Muscle of leg (tissue), 9 donors: ENCODE results near the gene LGALS7. TPM values are rescaled to one million over a fixed set of nuclear protein-coding genes. Genes with fewer than 3 reads are reported as not detected.

Source experiments
- polyA plus RNA-seq, 8 donors: library from polyadenylated mRNA; unstranded; fragments of 120-200 nt; gene quantifications; one replicate each; pipeline versions ENCODE4 v1.2.1 to v1.2.3, GENCODE V29; 2013; ENCODE audit warnings: inconsistent platforms in 1 of 8, low replicate concordance in 1 of 8; ENCODE audit not compliant: insufficient read length in 8 of 8, insufficient read depth in 1 of 8
- total RNA-seq: library from RNA; stranded (reverse); fragments of 120-200 nt; gene quantifications from one replicate; pipeline ENCODE4 v1.2.4, GENCODE V29; 2013

LGALS7 gene
- total and polyA plus RNA-seq, 9 donors: 0.22 to 1.1 (median 0.84) TPM; not detected in 3

Other genes with a start within 250 kb of the LGALS7 start
- gene MAP4K1, start 155.6 kb downstream of the LGALS7 start, total RNA-seq: 0.89 TPM
- gene MAP4K1, start 155.6 kb downstream of the LGALS7 start, polyA plus RNA-seq: 10 to 100 TPM in 3 of 8 donors, 1 to 10 TPM in 5; 2.8 to 17.8 (median 7.3) TPM
- gene EIF3K, start 154.3 kb downstream of the LGALS7 start, total RNA-seq: 334 TPM
- 100 to 1,000 TPM; 345 to 430 (median 386) TPM for gene EIF3K, start 154.3 kb downstream of the LGALS7 start, polyA plus RNA-seq
- 68.8 TPM for gene ACTN4, start 125.9 kb downstream of the LGALS7 start, total RNA-seq
- 100 to 1,000 TPM; 163 to 281 (median 224) TPM for gene ACTN4, start 125.9 kb downstream of the LGALS7 start, polyA plus RNA-seq
- gene CAPN12, start 29.0 kb downstream of the LGALS7 start, total RNA-seq: 0.62 TPM
- 1 to 10 TPM in 6 of 8 donors, under 1 TPM in 2; 0.23 to 2.1 (median 1.2) TPM for gene CAPN12, start 29.0 kb downstream of the LGALS7 start, polyA plus RNA-seq
- gene LGALS7B, start 15.7 kb upstream of the LGALS7 start, total RNA-seq: 2.3 TPM
- gene LGALS7B, start 15.7 kb upstream of the LGALS7 start, polyA plus RNA-seq: 10 to 100 TPM in 1 of 8 donors, 1 to 10 TPM in 3, under 1 TPM in 3, not detected in 1; 0.45 to 44.5 (median 1.1) TPM
- gene LGALS4, start 39.4 kb upstream of the LGALS7 start, total RNA-seq: 0.89 TPM
- 10 to 100 TPM in 2 of 8 donors, 1 to 10 TPM in 3, under 1 TPM in 3; 0.67 to 45.5 (median 1.5) TPM for gene LGALS4, start 39.4 kb upstream of the LGALS7 start, polyA plus RNA-seq
- gene ECH1, start 58.3 kb upstream of the LGALS7 start, total RNA-seq: 34.1 TPM
- gene ECH1, start 58.3 kb upstream of the LGALS7 start, polyA plus RNA-seq: 100 to 1,000 TPM; 125 to 180 (median 152) TPM
- 195 TPM for gene HNRNPL, start 76.5 kb upstream of the LGALS7 start, total RNA-seq
- gene HNRNPL, start 76.5 kb upstream of the LGALS7 start, polyA plus RNA-seq: 100 to 1,000 TPM; 242 to 355 (median 288) TPM
- gene RINL, start 104.8 kb upstream of the LGALS7 start, total RNA-seq: 10.7 TPM
- 10 to 100 TPM in 7 of 8 donors, 1 to 10 TPM in 1; 9.3 to 14.4 (median 11.8) TPM for gene RINL, start 104.8 kb upstream of the LGALS7 start, polyA plus RNA-seq
- 100 TPM for gene SIRT2, start 126.1 kb upstream of the LGALS7 start, total RNA-seq
- 100 to 1,000 TPM in 6 of 8 donors, 10 to 100 TPM in 2; 92.7 to 129 (median 109) TPM for gene SIRT2, start 126.1 kb upstream of the LGALS7 start, polyA plus RNA-seq
- 8.3 TPM for gene NFKBIB, start 126.5 kb upstream of the LGALS7 start, total RNA-seq
- 10 to 100 TPM in 6 of 8 donors, 1 to 10 TPM in 2; 9.8 to 11.6 (median 11.2) TPM for gene NFKBIB, start 126.5 kb upstream of the LGALS7 start, polyA plus RNA-seq
- gene CCER2, start 138.7 kb upstream of the LGALS7 start, total RNA-seq: 2.5 TPM
- 1 to 10 TPM; 4.4 to 9.2 (median 6.8) TPM for gene CCER2, start 138.7 kb upstream of the LGALS7 start, polyA plus RNA-seq
- 18.0 TPM for gene SARS2, start 157.2 kb upstream of the LGALS7 start, total RNA-seq
- gene SARS2, start 157.2 kb upstream of the LGALS7 start, polyA plus RNA-seq: 10 to 100 TPM; 20.3 to 36.7 (median 26.9) TPM
- gene MRPS12, start 157.4 kb upstream of the LGALS7 start, total RNA-seq: 19.6 TPM
- 10 to 100 TPM; 19.6 to 22.7 (median 20.8) TPM for gene MRPS12, start 157.4 kb upstream of the LGALS7 start, polyA plus RNA-seq
- 30.7 TPM for gene FBXO17, start 202.2 kb upstream of the LGALS7 start, total RNA-seq
- 10 to 100 TPM; 25.0 to 36.7 (median 28.8) TPM for gene FBXO17, start 202.2 kb upstream of the LGALS7 start, polyA plus RNA-seq